BLaER1 treated with 17β-estradiol and CSF1 and Interleukin-3, amounts not matched to agents 10 nM and 100 nM (cell line): ENCODE data around the gene CDHR5.

Experiments used
- H3K27ac ChIP-seq, 11 experiments: shearing (Covaris generic); formaldehyde crosslinking; 2 replicates each; pipeline ENCODE4 v1.8.1; 2022
- H3K27me3 ChIP-seq, 11 experiments: shearing (Covaris generic); formaldehyde crosslinking; 2 replicates each; pipeline ENCODE4 v1.8.1; 2022
- H3K36me3 ChIP-seq, 11 experiments: shearing (Covaris generic); formaldehyde crosslinking; 2 replicates each; pipeline ENCODE4 v1.8.1; 2022
- H3K4me1 ChIP-seq, 10 experiments: shearing (Covaris generic); formaldehyde crosslinking; 2 replicates each; pipeline ENCODE4 v1.8.1; 2022
- H3K4me2 ChIP-seq, 11 experiments: shearing (Covaris generic); formaldehyde crosslinking; 2 replicates each; pipeline ENCODE4 v1.8.1; 2022
- H3K4me3 ChIP-seq, 10 experiments: shearing (Covaris generic); formaldehyde crosslinking; 2 replicates each; pipeline ENCODE4 v1.8.1; 2022
- H3K9ac ChIP-seq, 11 experiments: shearing (Covaris generic); formaldehyde crosslinking; 2 replicates each; pipeline ENCODE4 v1.8.1; 2022
- H3K9me3 ChIP-seq, 11 experiments: shearing (Covaris generic); formaldehyde crosslinking; replicated peaks in 1 of 11; 2 replicates each; pipeline ENCODE4 v1.8.1; 2022
- H4K20me1 ChIP-seq, 11 experiments: shearing (Covaris generic); formaldehyde crosslinking; 2 replicates each; pipeline ENCODE4 v1.8.1; 2022
- Cebpa-rat ChIP-seq, 11 experiments: shearing (Covaris generic); IDR thresholded peaks; 2 replicates each; pipeline ENCODE4 v1.8.1; 2022

Gene CDHR5, protein sequence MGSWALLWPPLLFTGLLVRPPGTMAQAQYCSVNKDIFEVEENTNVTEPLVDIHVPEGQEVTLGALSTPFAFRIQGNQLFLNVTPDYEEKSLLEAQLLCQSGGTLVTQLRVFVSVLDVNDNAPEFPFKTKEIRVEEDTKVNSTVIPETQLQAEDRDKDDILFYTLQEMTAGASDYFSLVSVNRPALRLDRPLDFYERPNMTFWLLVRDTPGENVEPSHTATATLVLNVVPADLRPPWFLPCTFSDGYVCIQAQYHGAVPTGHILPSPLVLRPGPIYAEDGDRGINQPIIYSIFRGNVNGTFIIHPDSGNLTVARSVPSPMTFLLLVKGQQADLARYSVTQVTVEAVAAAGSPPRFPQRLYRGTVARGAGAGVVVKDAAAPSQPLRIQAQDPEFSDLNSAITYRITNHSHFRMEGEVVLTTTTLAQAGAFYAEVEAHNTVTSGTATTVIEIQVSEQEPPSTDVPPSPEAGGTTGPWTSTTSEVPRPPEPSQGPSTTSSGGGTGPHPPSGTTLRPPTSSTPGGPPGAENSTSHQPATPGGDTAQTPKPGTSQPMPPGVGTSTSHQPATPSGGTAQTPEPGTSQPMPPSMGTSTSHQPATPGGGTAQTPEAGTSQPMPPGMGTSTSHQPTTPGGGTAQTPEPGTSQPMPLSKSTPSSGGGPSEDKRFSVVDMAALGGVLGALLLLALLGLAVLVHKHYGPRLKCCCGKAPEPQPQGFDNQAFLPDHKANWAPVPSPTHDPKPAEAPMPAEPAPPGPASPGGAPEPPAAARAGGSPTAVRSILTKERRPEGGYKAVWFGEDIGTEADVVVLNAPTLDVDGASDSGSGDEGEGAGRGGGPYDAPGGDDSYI

GRCh38 chr11:624705-625635, at the start of gene CDHR5:
Gene CDHR5, minus strand, starts transcription at chr11:624955. Its CDS starts 53 bp downstream, at chr11:624902.
- Histone ChIP-seq H3K4me2 (peak within 1 kb of the TSS in 8 of 11 experiments; percentile 11 to 43 (median 26); a peak in 11 of 22 replicates), H3K4me3 (no peak within 1 kb of the TSS), H3K36me3 (peaks cover 0 to 9% (median 0%) of the 10 kb centered on the region in 11 experiments; a peak in 4 of 22 replicates), H3K9ac (no peak within 1 kb of the TSS), H3K4me1 (peaks cover 30 to 44% (median 36%) of the 10 kb centered on the region in 10 experiments), H3K27ac (no peak within 1 kb of the TSS), H3K9me3 (peaks cover 0 to 8% (median 4%) of the 10 kb centered on the region in 11 experiments; a peak in 5 of 22 replicates), H3K27me3 (peaks cover 33 to 57% (median 51%) of the 10 kb centered on the region in 11 experiments), H4K20me1 (peaks cover 24 to 79% (median 41%) of the 10 kb centered on the region in 11 experiments; a peak in 21 of 22 replicates)
- no peak for TF ChIP-seq Cebpa-rat (IDR thresholded peaks at IDR 0.05)

GRCh38 chr11:674406-674805, 49.7 kb upstream of the CDHR5 start:
- H4K20me1 ChIP-seq = peaks cover 0 to 47% (median 14%) of the 10 kb centered on the region in 11 experiments; a peak in 11 of 22 replicates
- H3K4me1 ChIP-seq = no peaks in the 10 kb centered on the region
- H3K4me3 ChIP-seq = no peak overlapping the region
- no peak overlapping the region for H3K27ac ChIP-seq
- no peak overlapping the region for H3K4me2 ChIP-seq
- no peaks in the 10 kb centered on the region for H3K27me3 ChIP-seq
- H3K36me3 ChIP-seq = peaks cover 76 to 89% (median 85%) of the 10 kb centered on the region in 11 experiments
- H3K9ac ChIP-seq = no peak overlapping the region
- no peaks in the 10 kb centered on the region for H3K9me3 ChIP-seq
- no peak for TF ChIP-seq Cebpa-rat (IDR thresholded peaks at IDR 0.05)

- H3K4me1 ChIP-seq = no peaks in the 10 kb centered on the region
- no peak for TF ChIP-seq Cebpa-rat (IDR thresholded peaks at IDR 0.05)
- H3K9me3 ChIP-seq = no peaks in the 10 kb centered on the region
- no peak overlapping the region for H3K27ac ChIP-seq
- H4K20me1 ChIP-seq = peaks cover 0 to 42% (median 13%) of the 10 kb centered on the region in 11 experiments; a peak in 11 of 22 replicates
- no peak overlapping the region for H3K4me3 ChIP-seq
- peaks cover 74 to 89% (median 85%) of the 10 kb centered on the region in 11 experiments for H3K36me3 ChIP-seq
- H3K27me3 ChIP-seq = no peaks in the 10 kb centered on the region
- H3K4me2 ChIP-seq = no peak overlapping the region
- H3K9ac ChIP-seq = no peak overlapping the region
Measured at GRCh38 chr11:673866-674265, 49.1 kb upstream of the CDHR5 start.

- Histone ChIP-seq H3K9me3 (no peaks in the 10 kb centered on the region), H4K20me1 (peaks cover 41 to 80% (median 67%) of the 10 kb centered on the region in 11 experiments; a peak in 21 of 22 replicates), H3K27ac (0 out of 22 replicates have a peak overlapping the region, but pooled peaks of 1 of the 11 experiments have one; percentile 28), H3K27me3 (no peaks in the 10 kb centered on the region), H3K4me3 (no peak overlapping the region), H3K4me1 (peaks cover 7 to 19% (median 11%) of the 10 kb centered on the region in 10 experiments), H3K4me2 (peak overlapping the region in 1 of 11 experiments; percentile 21; a peak in 1 of 22 replicates), H3K36me3 (peaks cover 76 to 93% (median 86%) of the 10 kb centered on the region in 11 experiments), H3K9ac (peak overlapping the region in 2 of 11 experiments; percentile 1 to 9; a peak in 2 of 22 replicates)
- TF ChIP-seq Cebpa-rat (IDR thresholded peaks at IDR 0.05) = no peak
Measured at GRCh38 chr11:665704-666281, 41.0 kb upstream of the CDHR5 start.

GRCh38 chr11:665062-665703, 40.4 kb upstream of the CDHR5 start:
- Histone ChIP-seq H3K4me2 (peak overlapping the region in 1 of 11 experiments; percentile 21; a peak in 1 of 22 replicates), H3K4me1 (peaks cover 13 to 25% (median 17%) of the 10 kb centered on the region in 10 experiments), H3K9ac (no peak overlapping the region; a peak in 1 of 22 replicates), H3K27me3 (no peaks in the 10 kb centered on the region; a peak in 1 of 22 replicates), H4K20me1 (peaks cover 47 to 86% (median 73%) of the 10 kb centered on the region in 11 experiments; a peak in 21 of 22 replicates), H3K36me3 (peaks cover 73 to 94% (median 87%) of the 10 kb centered on the region in 11 experiments), H3K27ac (0 out of 22 replicates have a peak overlapping the region, but pooled peaks of 1 of the 11 experiments have one; percentile 28), H3K4me3 (no peak overlapping the region), H3K9me3 (no peaks in the 10 kb centered on the region)
- TF ChIP-seq Cebpa-rat (IDR thresholded peaks at IDR 0.05) = no peak

- H3K9me3 ChIP-seq = no peaks in the 10 kb centered on the region
- H3K27me3 ChIP-seq = no peaks in the 10 kb centered on the region; a peak in 1 of 22 replicates
- peaks cover 75 to 94% (median 87%) of the 10 kb centered on the region in 11 experiments for H3K36me3 ChIP-seq
- H3K4me2 ChIP-seq = no peak overlapping the region
- peaks cover 58 to 91% (median 87%) of the 10 kb centered on the region in 11 experiments; a peak in 21 of 22 replicates for H4K20me1 ChIP-seq
- no peak overlapping the region for H3K9ac ChIP-seq
- no peak overlapping the region for H3K4me3 ChIP-seq
- peaks cover 20 to 32% (median 25%) of the 10 kb centered on the region in 10 experiments for H3K4me1 ChIP-seq
- H3K27ac ChIP-seq = no peak overlapping the region
- no peak for TF ChIP-seq Cebpa-rat (IDR thresholded peaks at IDR 0.05)
Measured at GRCh38 chr11:662689-663274, 38.0 kb upstream of the CDHR5 start.
